Left ventricle myocardium inferior (tissue), 1 donor: Measurements from ENCODE around the gene PXDC1. TPM values are rescaled to one million over a fixed set of nuclear protein-coding genes. Genes with fewer than 3 reads are reported as not detected.

ENCODE experiments used
- DNase-seq: peaks from one replicate; pipeline ENCODE4 v3.0.0-alpha.2; 2020
- H3K27ac ChIP-seq: fragments of 200-600 bp; replicated peaks from 2 replicates; pipeline ENCODE4 v1.8.0; 2021
- H3K27me3 ChIP-seq: fragments of 200-600 bp; 2 replicates; pipeline ENCODE4 v1.8.0; 2021; ENCODE audit warnings: low read depth
- H3K36me3 ChIP-seq: fragments of 200-600 bp; 2 replicates; pipeline ENCODE4 v1.8.0; 2021
- H3K4me1 ChIP-seq: fragments of 200-600 bp; 2 replicates; pipeline ENCODE4 v1.8.0; 2021
- H3K4me3 ChIP-seq: fragments of 200-600 bp; 2 replicates; pipeline ENCODE4 v1.8.0; 2021; ENCODE audit warnings: mild to moderate bottlenecking, moderate library complexity
- H3K9me3 ChIP-seq: fragments of 200-600 bp; replicated peaks from 2 replicates; pipeline ENCODE4 v1.8.0; 2021
- intact Hi-C: fragments of 100-400 bp; cut with micrococcal nuclease; formaldehyde crosslinking; loops from one replicate; pipeline ENCODE4 v1.11.0; 2022
- total RNA-seq: library from RNA; stranded (reverse); fragmentation: NEBNext Ultra II Directional; extraction: Animal tissue kit (Norgen Biotek cat#: 25700); gene quantifications from one replicate; pipeline ENCODE4 v1.2.1, GENCODE V29; 2021
- TF ChIP-seq, protein P1 (sequence below): fragments of 200-600 bp; IDR thresholded peaks from 2 replicates; pipeline ENCODE4 v1.8.0; 2021; ENCODE audit warnings: antibody characterized with exemption, mild to moderate bottlenecking, borderline replicate concordance
- donor health status: DM: no; HTN: yes; CAD: no; lungs with severe emphysema.

PXDC1 gene
- total RNA-seq, 1 donor from 2014 or later = 25.2 TPM

DNA sequence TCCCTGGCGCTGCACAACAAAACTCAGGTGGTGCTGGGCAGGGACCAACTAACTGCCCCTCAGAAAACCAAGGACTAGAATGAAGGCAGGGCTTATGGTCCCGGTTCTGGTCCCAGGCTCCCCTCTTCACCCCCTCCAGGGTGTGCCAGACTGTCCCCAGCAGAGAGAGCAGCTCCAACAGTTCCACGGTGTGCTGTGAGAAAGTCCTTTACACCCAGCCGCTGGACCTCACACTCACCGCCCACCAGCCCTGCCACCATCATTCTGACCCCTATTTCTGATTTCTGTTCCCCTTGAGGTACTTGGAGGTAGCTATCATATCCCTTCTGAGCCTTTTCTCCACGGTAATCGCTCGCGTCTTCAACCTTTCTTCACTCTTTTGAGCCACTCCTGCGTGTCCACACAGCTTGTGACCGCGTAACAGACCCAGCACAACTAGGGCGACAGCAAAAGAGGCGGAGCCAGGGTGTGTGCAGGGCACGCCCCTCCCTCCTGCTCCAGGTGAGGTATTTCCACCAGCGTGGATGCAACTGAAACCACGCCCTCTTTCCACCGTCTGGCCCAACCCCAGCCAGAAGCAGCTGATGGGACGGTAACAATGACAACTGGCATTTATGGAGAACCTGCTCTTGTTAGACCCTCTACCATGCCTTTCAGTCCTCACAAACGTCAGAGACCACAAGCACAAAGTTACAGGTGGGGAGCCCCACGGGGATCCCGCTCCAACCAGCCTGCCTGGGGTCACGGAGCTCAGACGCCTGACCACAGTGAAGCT is 2.3 kb downstream of the PXDC1 start:
- TF ChIP-seq, protein P1, sequence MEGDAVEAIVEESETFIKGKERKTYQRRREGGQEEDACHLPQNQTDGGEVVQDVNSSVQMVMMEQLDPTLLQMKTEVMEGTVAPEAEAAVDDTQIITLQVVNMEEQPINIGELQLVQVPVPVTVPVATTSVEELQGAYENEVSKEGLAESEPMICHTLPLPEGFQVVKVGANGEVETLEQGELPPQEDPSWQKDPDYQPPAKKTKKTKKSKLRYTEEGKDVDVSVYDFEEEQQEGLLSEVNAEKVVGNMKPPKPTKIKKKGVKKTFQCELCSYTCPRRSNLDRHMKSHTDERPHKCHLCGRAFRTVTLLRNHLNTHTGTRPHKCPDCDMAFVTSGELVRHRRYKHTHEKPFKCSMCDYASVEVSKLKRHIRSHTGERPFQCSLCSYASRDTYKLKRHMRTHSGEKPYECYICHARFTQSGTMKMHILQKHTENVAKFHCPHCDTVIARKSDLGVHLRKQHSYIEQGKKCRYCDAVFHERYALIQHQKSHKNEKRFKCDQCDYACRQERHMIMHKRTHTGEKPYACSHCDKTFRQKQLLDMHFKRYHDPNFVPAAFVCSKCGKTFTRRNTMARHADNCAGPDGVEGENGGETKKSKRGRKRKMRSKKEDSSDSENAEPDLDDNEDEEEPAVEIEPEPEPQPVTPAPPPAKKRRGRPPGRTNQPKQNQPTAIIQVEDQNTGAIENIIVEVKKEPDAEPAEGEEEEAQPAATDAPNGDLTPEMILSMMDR = no peak
- no peak for DNase-seq
- Histone ChIP-seq H3K27me3 (no peaks in the 10 kb centered on the region), H3K4me3 (peak overlapping the region; percentile 79), H3K9me3 (no peaks in the 10 kb centered on the region), H3K4me1 (peaks cover 88% of the 10 kb centered on the region), H3K36me3 (no peaks in the 10 kb centered on the region), H3K27ac (peak overlapping the region; percentile 93)
- intact Hi-C loops = loop anchor here (10.0 kb wide), 1 partner anchor 136 kb away; no protein-coding TSS in a partner anchor

DNA sequence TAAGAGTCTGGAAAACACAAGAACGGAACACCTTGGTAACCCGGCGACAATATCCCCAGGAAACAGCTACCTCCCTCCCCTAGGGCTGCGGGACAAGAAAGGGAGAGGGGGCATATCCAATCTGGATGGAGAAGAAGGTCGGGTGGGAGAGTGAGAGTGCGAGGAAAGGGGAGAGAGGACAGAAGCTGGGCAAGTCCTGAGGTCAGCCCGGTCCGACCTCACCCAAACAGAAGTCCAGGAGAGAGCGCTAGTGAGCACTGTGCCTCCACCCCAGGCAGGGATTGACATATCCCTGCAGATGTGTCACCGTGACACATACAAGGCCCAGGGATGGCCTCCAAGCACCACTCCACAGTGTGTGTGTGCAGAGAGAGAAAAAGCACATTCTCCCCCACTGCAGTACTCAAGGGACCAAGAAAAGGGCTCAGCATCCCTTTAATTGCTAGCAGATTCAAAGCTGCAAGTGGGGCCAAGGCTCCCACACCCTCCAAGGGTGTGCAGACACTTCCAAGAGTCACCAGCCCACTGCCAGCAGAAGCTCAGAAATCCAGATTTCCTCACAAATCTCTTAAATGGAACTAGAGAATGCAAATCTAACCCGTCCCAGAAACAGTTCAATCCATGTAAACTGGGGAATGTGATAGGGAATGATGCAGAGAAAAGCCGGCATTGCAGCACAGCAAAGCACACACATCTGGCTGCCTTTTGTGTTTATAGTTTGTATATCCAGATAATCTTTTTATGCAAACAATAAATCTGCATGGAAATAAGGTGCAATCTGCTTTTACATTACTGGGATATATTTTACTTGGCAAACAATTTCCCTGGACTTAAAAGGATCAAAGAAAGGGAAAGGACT is 3.1 kb downstream of the PXDC1 start:
- H3K27me3 ChIP-seq = no peaks in the 10 kb centered on the region
- TF ChIP-seq, protein P1 = peak; percentile 75
- no peaks in the 10 kb centered on the region for H3K9me3 ChIP-seq
- peak; percentile 71 for DNase-seq
- peak overlapping the region; percentile 93 for H3K27ac ChIP-seq
- intact Hi-C loops = loop anchor here (10.0 kb wide), 1 partner anchor 136 kb away; no protein-coding TSS in a partner anchor
- H3K4me1 ChIP-seq = peaks cover 95% of the 10 kb centered on the region
- peak overlapping the region; percentile 79 for H3K4me3 ChIP-seq
- H3K36me3 ChIP-seq = no peaks in the 10 kb centered on the region

DNA sequence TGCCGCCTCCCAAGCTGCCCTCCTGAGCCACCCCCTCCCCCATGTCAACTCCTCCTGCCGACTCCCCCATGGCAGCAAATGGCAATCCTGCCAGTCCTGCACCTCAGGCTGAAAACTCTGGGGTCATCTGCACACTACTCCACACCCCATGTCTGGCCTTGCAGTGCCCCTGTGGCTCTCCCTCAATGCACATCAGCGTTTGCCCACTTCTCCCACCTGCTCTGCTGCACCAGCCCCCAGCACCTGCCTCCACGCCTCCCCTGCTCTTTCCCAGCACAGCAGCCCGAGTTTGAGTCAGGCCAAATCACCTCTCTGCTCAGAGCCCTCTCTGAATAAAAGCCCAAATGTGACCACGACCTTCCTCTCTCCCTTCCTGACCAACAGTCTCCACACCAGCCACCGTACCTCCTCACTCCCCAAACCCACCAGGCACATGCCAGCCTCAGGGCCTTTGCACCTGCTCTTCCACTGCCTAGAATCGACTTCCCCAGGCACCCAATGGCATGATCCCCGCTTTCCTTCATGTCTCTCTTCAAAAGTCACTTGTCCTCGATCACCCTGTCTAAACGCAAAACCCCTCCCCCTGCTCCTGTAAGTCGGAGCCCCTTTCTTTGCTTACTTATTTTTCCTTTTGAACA is 4.3 kb downstream of the PXDC1 start:
- Histone ChIP-seq H3K27me3 (no peaks in the 10 kb centered on the region), H3K4me3 (no peak overlapping the region), H3K36me3 (no peaks in the 10 kb centered on the region), H3K4me1 (peaks cover 97% of the 10 kb centered on the region), H3K9me3 (no peaks in the 10 kb centered on the region), H3K27ac (peak overlapping the region; percentile 93)
- DNase-seq = no peak
- TF ChIP-seq, protein P1 = no peak
- intact Hi-C loops = loop anchor here (10.0 kb wide), 1 partner anchor 138 kb away; no protein-coding TSS in a partner anchor

DNA sequence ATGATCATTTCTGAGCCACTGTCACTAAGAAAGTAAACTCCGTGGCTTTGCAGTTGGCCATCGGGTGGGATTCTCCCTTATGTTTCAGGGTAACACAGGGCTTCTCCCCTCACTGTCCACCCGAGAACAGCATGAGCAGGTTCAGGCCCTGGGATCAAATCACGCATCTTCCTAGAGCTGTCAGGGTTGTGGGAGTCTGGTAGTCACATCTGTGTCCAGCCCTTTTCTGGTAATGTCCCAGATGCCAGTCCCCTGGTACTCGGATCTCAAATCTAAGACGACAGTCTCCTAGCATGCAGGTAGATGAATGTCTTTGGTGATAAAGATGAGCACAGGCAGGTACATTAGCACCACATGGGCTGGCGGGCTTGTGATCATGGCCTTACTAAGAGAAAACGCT is 4.8 kb downstream of the PXDC1 start:
- Histone ChIP-seq H3K27me3 (no peaks in the 10 kb centered on the region), H3K27ac (peak overlapping the region; percentile 93), H3K36me3 (no peaks in the 10 kb centered on the region), H3K9me3 (no peaks in the 10 kb centered on the region), H3K4me3 (no peak overlapping the region), H3K4me1 (peaks cover 98% of the 10 kb centered on the region)
- no peak for DNase-seq
- TF ChIP-seq, protein P1 = no peak
- intact Hi-C loops = loop anchor here (10.0 kb wide), 1 partner anchor 138 kb away; no protein-coding TSS in a partner anchor

DNA sequence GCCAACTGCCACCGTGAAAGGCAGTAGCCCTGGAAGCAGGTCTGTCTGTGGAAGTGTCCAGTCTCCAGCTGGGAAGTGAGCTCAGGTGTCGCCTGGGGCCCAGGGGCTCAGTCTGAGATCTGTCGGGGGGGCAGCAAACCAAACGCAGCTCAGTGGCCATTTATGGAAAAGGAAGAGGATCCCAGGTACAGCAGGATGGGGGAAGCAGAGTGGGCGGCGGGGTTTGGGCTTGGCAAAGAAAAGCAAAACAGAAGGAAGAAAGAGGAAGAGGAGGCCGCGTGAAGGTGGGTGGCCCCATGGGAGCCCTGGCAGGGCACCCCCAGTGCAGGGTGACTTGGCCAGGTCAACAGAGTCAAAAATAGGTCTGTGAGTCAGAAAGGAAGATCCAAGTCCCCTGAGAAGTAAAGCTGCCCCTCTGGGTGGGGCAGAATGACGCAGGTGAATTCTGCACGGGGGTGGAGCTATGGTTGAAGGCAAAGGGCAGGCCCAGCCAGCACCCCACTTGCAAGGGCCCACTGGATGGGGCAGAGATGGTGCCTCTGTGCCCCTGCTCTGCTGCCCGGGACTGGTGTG is 5.3 kb downstream of the PXDC1 start:
- Histone ChIP-seq H3K4me1 (peaks cover 98% of the 10 kb centered on the region), H3K9me3 (no peaks in the 10 kb centered on the region), H3K4me3 (peak overlapping the region; percentile 9), H3K36me3 (no peaks in the 10 kb centered on the region), H3K27ac (peak overlapping the region; percentile 93), H3K27me3 (no peaks in the 10 kb centered on the region)
- intact Hi-C loops = loop anchor here (10.0 kb wide), 1 partner anchor 139 kb away; no protein-coding TSS in a partner anchor
- TF ChIP-seq, protein P1 = no peak
- DNase-seq = no peak
